Measurements from ENCODE around the gene TMEM176B. TPM values are rescaled to one million over a fixed set of nuclear protein-coding genes. Genes with fewer than 3 reads are reported as not detected.

The TMEM176B gene
- total and polyA plus RNA-seq, 2 experiments from 2014 or later: not detected

DNA sequence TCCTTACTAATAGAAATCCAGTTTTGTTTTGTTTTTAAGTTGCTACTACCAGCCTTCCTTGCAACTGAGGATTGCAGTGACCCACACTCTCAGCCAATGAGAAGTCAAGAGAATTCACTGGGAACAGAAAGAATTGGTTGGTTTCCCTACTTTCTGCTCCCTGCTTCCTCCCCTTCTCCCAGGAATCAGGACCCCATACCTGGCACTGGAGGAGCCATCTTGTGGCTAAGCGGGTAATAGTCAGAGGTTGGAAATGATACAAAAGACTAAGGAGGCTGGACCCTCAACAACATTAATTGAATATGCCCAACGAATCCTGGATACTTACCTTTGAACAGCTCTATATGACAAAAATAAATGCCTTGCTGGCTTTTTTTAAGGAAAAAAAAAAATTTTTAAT, 6.7 kb upstream of the TMEM176B start:
- in situ Hi-C loops (cut with MboI): no loop called here

GRCh38 chr7:150806454-150806853, 6.3 kb upstream of the TMEM176B start:
- H3K27ac ChIP-seq: no peak overlapping the region
- no peaks in the 10 kb centered on the region for H3K79me2 ChIP-seq (ENCODE audit: insufficient read depth)
- H4K20me1 ChIP-seq (ENCODE audit: insufficient read depth): no peaks in the 10 kb centered on the region
- H3K4me2 ChIP-seq (ENCODE audit: unreplicated experiment): no peak overlapping the region
- H3K9me3 ChIP-seq (ENCODE audit: low read depth): no peaks in the 10 kb centered on the region
- no peaks in the 10 kb centered on the region for H3K9me2 ChIP-seq (ENCODE audit: insufficient read depth)
- in situ Hi-C loops (cut with MboI): no loop called here
- H3F3A ChIP-seq (ENCODE audit: insufficient read depth): no peaks in the 10 kb centered on the region
- H2AFZ ChIP-seq: no peak overlapping the region
- no peaks in the 10 kb centered on the region for H3K4me1 ChIP-seq (ENCODE audit: insufficient read depth)
- no peak overlapping the region for H3K9ac ChIP-seq
- TF ChIP-seq EZH2 (IDR thresholded peaks at IDR 0.05; ENCODE audit: insufficient read depth, poor library complexity, severe bottlenecking) (no peak), EZH2phosphoT487 (IDR thresholded peaks at IDR 0.05; ENCODE audit: insufficient read depth, low read depth) (no peak)
- no peak overlapping the region for H3K4me3 ChIP-seq
- no peak for DNase-seq
- no peaks in the 10 kb centered on the region for H3K36me3 ChIP-seq (ENCODE audit: low read depth)
- H3K27me3 ChIP-seq (replicated peaks; ENCODE audit: insufficient read depth): peaks cover 8% of the 10 kb centered on the region; the same call in 1 of the 2 replicates
- 79 to 85% methylated on average over 3 of the region's 3 CpGs for WGBS, 2 experiments (ENCODE audit: low coverage in 1 of 2, low lambda C conversion rate in 2 of 2, missing lambda C conversion rate in 2 of 2)

More for the DNA sequence above, 6.7 kb upstream of the TMEM176B start:
- no peak for TF ChIP-seq EZH2phosphoT487 (IDR thresholded peaks at IDR 0.05; ENCODE audit: insufficient read depth, low read depth)
- TF ChIP-seq EZH2 (IDR thresholded peaks at IDR 0.05; ENCODE audit: insufficient read depth, poor library complexity, severe bottlenecking): no peak
- H2AFZ ChIP-seq: no peak overlapping the region
- H3F3A ChIP-seq (ENCODE audit: insufficient read depth): no peaks in the 10 kb centered on the region
- no peaks in the 10 kb centered on the region for H3K9me3 ChIP-seq (ENCODE audit: low read depth)
- H3K4me3 ChIP-seq: no peak overlapping the region
- H3K79me2 ChIP-seq (ENCODE audit: insufficient read depth): no peaks in the 10 kb centered on the region
- H3K36me3 ChIP-seq (ENCODE audit: low read depth): no peaks in the 10 kb centered on the region
- peaks cover 4% of the 10 kb centered on the region; the same call in 1 of the 2 replicates for H3K27me3 ChIP-seq (replicated peaks; ENCODE audit: insufficient read depth)
- no peaks in the 10 kb centered on the region for H4K20me1 ChIP-seq (ENCODE audit: insufficient read depth)
- no peak overlapping the region for H3K9ac ChIP-seq
- H3K4me2 ChIP-seq (ENCODE audit: unreplicated experiment): no peak overlapping the region
- no peaks in the 10 kb centered on the region for H3K4me1 ChIP-seq (ENCODE audit: insufficient read depth)
- H3K27ac ChIP-seq: no peak overlapping the region
- H3K9me2 ChIP-seq (ENCODE audit: insufficient read depth): no peaks in the 10 kb centered on the region
- 1 to 2% methylated on average over 2 of the region's 2 CpGs for WGBS, 2 experiments (ENCODE audit: low coverage in 1 of 2, low lambda C conversion rate in 2 of 2, missing lambda C conversion rate in 2 of 2)
- no peak for DNase-seq

DNA sequence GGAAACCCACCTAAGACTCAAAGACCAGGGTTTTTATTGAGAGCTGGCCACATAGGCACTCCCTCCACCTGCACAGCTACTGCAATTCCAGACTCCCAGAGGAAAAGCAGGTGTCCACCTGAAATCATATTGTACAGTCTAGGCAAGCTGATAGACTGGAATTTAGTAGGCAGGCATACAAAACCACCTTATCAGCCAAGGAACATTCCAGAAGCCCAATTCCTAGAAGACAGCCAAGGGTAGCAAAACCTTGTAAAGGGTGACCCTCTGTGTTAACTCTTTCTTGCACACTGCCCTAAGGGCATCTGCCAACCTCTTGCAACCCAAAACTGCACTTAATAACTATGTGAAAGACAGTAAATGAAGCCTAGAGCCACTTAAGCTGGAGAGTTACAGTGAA, 5.7 kb upstream of the TMEM176B start:
- Histone ChIP-seq H3K9ac (no peak overlapping the region), H4K20me1 (ENCODE audit: insufficient read depth) (no peaks in the 10 kb centered on the region), H3K9me3 (ENCODE audit: low read depth) (no peaks in the 10 kb centered on the region), H3K27ac (no peak overlapping the region), H3K36me3 (ENCODE audit: low read depth) (no peaks in the 10 kb centered on the region), H2AFZ (no peak overlapping the region), H3K4me2 (ENCODE audit: unreplicated experiment) (no peak overlapping the region), H3K4me1 (ENCODE audit: insufficient read depth) (no peaks in the 10 kb centered on the region), H3K9me2 (ENCODE audit: insufficient read depth) (no peaks in the 10 kb centered on the region), H3K4me3 (no peak overlapping the region), H3F3A (ENCODE audit: insufficient read depth) (no peaks in the 10 kb centered on the region), H3K79me2 (ENCODE audit: insufficient read depth) (no peaks in the 10 kb centered on the region), H3K27me3 (replicated peaks; ENCODE audit: insufficient read depth) (peaks cover 12% of the 10 kb centered on the region; the same call in 1 of the 2 replicates)
- no peak for DNase-seq
- in situ Hi-C loops (cut with MboI): no loop called here
- TF ChIP-seq EZH2 (IDR thresholded peaks at IDR 0.05; ENCODE audit: insufficient read depth, poor library complexity, severe bottlenecking) (no peak), EZH2phosphoT487 (IDR thresholded peaks at IDR 0.05; ENCODE audit: insufficient read depth, low read depth) (no peak)

DNA sequence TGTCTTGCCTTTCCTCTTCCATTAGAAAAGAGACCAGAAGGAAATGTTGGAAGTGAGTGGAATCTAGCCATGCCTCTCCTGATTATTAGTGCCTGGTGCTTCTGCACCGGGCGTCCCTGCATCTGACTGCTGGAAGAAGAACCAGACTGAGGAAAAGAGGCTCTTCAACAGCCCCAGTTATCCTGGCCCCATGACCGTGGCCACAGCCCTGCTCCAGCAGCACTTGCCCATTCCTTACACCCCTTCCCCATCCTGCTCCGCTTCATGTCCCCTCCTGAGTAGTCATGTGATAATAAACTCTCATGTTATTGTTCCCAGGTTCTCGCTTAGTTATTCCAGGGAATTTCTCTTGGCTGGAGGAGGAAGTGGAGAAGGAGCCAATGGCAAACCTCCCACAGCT, 4.6 kb upstream of the TMEM176B start:
- no peaks in the 10 kb centered on the region for H3K9me2 ChIP-seq (ENCODE audit: insufficient read depth)
- H3K4me2 ChIP-seq (ENCODE audit: unreplicated experiment): no peak overlapping the region
- no peak for DNase-seq
- peaks cover 14% of the 10 kb centered on the region; the same call in 1 of the 2 replicates for H3K27me3 ChIP-seq (replicated peaks; ENCODE audit: insufficient read depth)
- no peaks in the 10 kb centered on the region for H3F3A ChIP-seq (ENCODE audit: insufficient read depth)
- 24 to 40% methylated on average over 3 to 5 of the region's 5 CpGs for WGBS, 2 experiments (ENCODE audit: low coverage in 1 of 2, low lambda C conversion rate in 2 of 2, missing lambda C conversion rate in 2 of 2)
- no peaks in the 10 kb centered on the region for H3K9me3 ChIP-seq (ENCODE audit: low read depth)
- TF ChIP-seq EZH2 (IDR thresholded peaks at IDR 0.05; ENCODE audit: insufficient read depth, poor library complexity, severe bottlenecking) (no peak), EZH2phosphoT487 (IDR thresholded peaks at IDR 0.05; ENCODE audit: insufficient read depth, low read depth) (no peak)
- in situ Hi-C loops (cut with MboI): no loop called here
- no peak overlapping the region for H2AFZ ChIP-seq
- no peaks in the 10 kb centered on the region for H3K4me1 ChIP-seq (ENCODE audit: insufficient read depth)
- no peak overlapping the region for H3K9ac ChIP-seq
- H3K79me2 ChIP-seq (ENCODE audit: insufficient read depth): no peaks in the 10 kb centered on the region
- H3K36me3 ChIP-seq (ENCODE audit: low read depth): no peaks in the 10 kb centered on the region
- no peaks in the 10 kb centered on the region for H4K20me1 ChIP-seq (ENCODE audit: insufficient read depth)
- no peak overlapping the region for H3K4me3 ChIP-seq
- no peak overlapping the region for H3K27ac ChIP-seq
